Measurements from ENCODE around the gene LRRC46.

DNA sequence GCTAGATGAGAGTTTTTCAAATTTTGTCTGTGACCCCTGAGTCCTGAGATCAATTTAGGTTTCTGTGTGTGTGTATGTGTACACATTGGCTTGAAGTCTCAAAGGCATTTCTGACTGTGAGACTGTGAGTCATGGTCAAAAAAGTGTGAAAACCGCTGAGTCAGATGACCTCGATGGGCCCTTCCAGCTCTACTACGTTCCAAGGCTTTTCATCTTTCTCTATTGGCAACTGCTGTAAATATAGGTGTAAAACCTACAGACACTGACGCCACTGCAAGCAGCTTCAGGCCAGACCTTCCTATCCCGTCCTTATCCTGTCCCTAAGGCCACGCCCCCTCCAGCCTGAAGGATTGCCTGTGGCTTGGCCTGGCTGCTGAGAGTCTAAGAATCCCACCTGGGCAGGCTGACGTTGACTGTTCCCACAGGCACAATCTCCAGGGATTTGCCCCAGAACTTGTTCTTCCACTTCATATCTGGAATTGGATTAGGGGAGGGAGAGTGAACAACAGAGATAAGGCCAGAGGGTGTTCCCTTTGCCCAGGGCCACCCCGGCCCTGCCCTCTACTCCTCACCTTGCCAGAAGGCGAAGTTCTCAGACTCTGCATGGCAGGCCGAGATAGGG, 21.2 kb upstream of the LRRC46 start:
- TF ChIP-seq, protein P1, sequence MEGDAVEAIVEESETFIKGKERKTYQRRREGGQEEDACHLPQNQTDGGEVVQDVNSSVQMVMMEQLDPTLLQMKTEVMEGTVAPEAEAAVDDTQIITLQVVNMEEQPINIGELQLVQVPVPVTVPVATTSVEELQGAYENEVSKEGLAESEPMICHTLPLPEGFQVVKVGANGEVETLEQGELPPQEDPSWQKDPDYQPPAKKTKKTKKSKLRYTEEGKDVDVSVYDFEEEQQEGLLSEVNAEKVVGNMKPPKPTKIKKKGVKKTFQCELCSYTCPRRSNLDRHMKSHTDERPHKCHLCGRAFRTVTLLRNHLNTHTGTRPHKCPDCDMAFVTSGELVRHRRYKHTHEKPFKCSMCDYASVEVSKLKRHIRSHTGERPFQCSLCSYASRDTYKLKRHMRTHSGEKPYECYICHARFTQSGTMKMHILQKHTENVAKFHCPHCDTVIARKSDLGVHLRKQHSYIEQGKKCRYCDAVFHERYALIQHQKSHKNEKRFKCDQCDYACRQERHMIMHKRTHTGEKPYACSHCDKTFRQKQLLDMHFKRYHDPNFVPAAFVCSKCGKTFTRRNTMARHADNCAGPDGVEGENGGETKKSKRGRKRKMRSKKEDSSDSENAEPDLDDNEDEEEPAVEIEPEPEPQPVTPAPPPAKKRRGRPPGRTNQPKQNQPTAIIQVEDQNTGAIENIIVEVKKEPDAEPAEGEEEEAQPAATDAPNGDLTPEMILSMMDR (IDR thresholded peaks at IDR 0.05), result no peak
- TF ChIP-seq POLR2A (IDR thresholded peaks at IDR 0.05), result no peak
